ENCODE results near the gene YPEL4. TPM values are rescaled to one million over a fixed set of nuclear protein-coding genes. Genes with fewer than 3 reads are reported as not detected.
"Not testable (repeated sequence)": the region's sequence is repeated elsewhere in the genome, so short reads cannot be mapped to it uniquely, and the experiment has no call there.

Gene YPEL4
- under 0.01 TPM in 2 replicates for total RNA-seq

- peak; percentile 71 to 72 for DNase-seq (ENCODE audit: low read depth in 2 of 2)
These were observed at the start of gene YPEL4 for GRCh38 chr11:57649826-57650738. Gene YPEL4 (minus strand): TSS chr11:57649912. CDS start chr11:57647107, 2,805 bp downstream.

GRCh38 chr11:57698843-57699365, 49.2 kb upstream of the YPEL4 start:
- no peak for DNase-seq (ENCODE audit: low read depth in 2 of 2)

GRCh38 chr11:57690474-57690873, 40.8 kb upstream of the YPEL4 start:
- DNase-seq (ENCODE audit: low read depth in 2 of 2): not testable (repeated sequence)

- no peak for DNase-seq (ENCODE audit: low read depth in 2 of 2)
These were observed 31.5 kb upstream of the YPEL4 start for GRCh38 chr11:57681168-57681567.

- DNase-seq (ENCODE audit: low read depth in 2 of 2): peak in 1 of 2 donors; percentile 71
These were observed 30.8 kb upstream of the YPEL4 start for GRCh38 chr11:57680552-57680874.

GRCh38 chr11:57679396-57679795, 29.7 kb upstream of the YPEL4 start:
- DNase-seq (ENCODE audit: low read depth in 2 of 2): no peak

- DNase-seq (ENCODE audit: low read depth in 2 of 2): no peak
These were observed 25.6 kb upstream of the YPEL4 start for GRCh38 chr11:57675176-57675941.

- no peak for DNase-seq (ENCODE audit: low read depth in 2 of 2)
These were observed 24.5 kb upstream of the YPEL4 start for GRCh38 chr11:57674251-57674650.

GRCh38 chr11:57668434-57668782, 18.7 kb upstream of the YPEL4 start:
- DNase-seq (ENCODE audit: low read depth in 2 of 2): peak; percentile 26 to 68

GRCh38 chr11:57667736-57668433, 18.2 kb upstream of the YPEL4 start, which contains the start of gene ZDHHC5:
Gene ZDHHC5 (plus strand): TSS chr11:57668114. CDS start chr11:57673091, 4,977 bp downstream.
- DNase-seq (ENCODE audit: low read depth in 2 of 2): peak; percentile 100

GRCh38 chr11:57667117-57667735, 17.5 kb upstream of the YPEL4 start:
- peak; percentile 99 to 100 for DNase-seq (ENCODE audit: low read depth in 2 of 2)

- no peak for DNase-seq (ENCODE audit: low read depth in 2 of 2)
These were observed 14.3 kb upstream of the YPEL4 start for GRCh38 chr11:57663975-57664374.

GRCh38 chr11:57662893-57663292, 13.2 kb upstream of the YPEL4 start:
- DNase-seq (ENCODE audit: low read depth in 2 of 2): no peak

- no peak for DNase-seq (ENCODE audit: low read depth in 2 of 2)
These were observed 10.0 kb upstream of the YPEL4 start for GRCh38 chr11:57659669-57660068.

- no peak for DNase-seq (ENCODE audit: low read depth in 2 of 2)
These were observed 8.3 kb upstream of the YPEL4 start for GRCh38 chr11:57658023-57658361.

- DNase-seq (ENCODE audit: low read depth in 2 of 2): peak; percentile 99
These were observed 7.7 kb upstream of the YPEL4 start, which contains the start of gene CLP1 for GRCh38 chr11:57657194-57658022. Gene CLP1 (plus strand): TSS chr11:57657762. CDS start chr11:57659477, 1,715 bp downstream.

- no peak for DNase-seq (ENCODE audit: low read depth in 2 of 2)
These were observed 7.1 kb upstream of the YPEL4 start for GRCh38 chr11:57656885-57657193.

- DNase-seq (ENCODE audit: low read depth in 2 of 2): no peak
These were observed 3.5 kb upstream of the YPEL4 start for GRCh38 chr11:57653163-57653562.

- DNase-seq (ENCODE audit: low read depth in 2 of 2): no peak
These were observed 3.0 kb upstream of the YPEL4 start for GRCh38 chr11:57652662-57653061.

- DNase-seq (ENCODE audit: low read depth in 2 of 2): not testable (repeated sequence)
These were observed 2.5 kb upstream of the YPEL4 start for GRCh38 chr11:57652230-57652629.
